Esophagus muscularis mucosa (tissue), 3 donors: ENCODE measurements around the gene GFPT2.

ENCODE experiments used
- CTCF ChIP-seq, 3 experiments: fragments of 200-600 bp in 2 of 3; fragments of 450-650 bp in 1 of 3; sonication (generic) in 2 of 3; IDR thresholded peaks; one replicate each; pipeline ENCODE4 v1.5.1; 2017 to 2019; ENCODE audit warnings: antibody characterized with exemption in 3 of 3, mild to moderate bottlenecking in 2 of 3, moderate library complexity in 1 of 3
- POLR2AphosphoS5 ChIP-seq, 2 donors: sonication (generic); formaldehyde crosslinking; IDR thresholded peaks; one replicate each; pipeline ENCODE4 v1.6.1; 2017; ENCODE audit warnings: antibody characterized with exemption in 2 of 2

GRCh38 chr5:180360078-180360957, 7.2 kb upstream of the GFPT2 start:
- TF ChIP-seq CTCF (IDR thresholded peaks at IDR 0.05) (no peak), POLR2AphosphoS5 (IDR thresholded peaks at IDR 0.05) (no peak)
